ENCODE data around the gene PLP2.

The PLP2 gene

GRCh38 chrX:49214996-49215526 is 43.4 kb downstream of the PLP2 start:
- Mint-ChIP-seq H3K36me3 (ENCODE audit: low read depth) (no peaks in the 10 kb centered on the region), H3K4me3 (no peak overlapping the region), H3K27me3 (peaks cover 3% of the 10 kb centered on the region), H3K9me3 (no peaks in the 10 kb centered on the region), H3K4me1 (ENCODE audit: low read depth) (peaks cover 8% of the 10 kb centered on the region), H3K27ac (no peak overlapping the region)
- intact Hi-C loops (cut with micrococcal nuclease) = no loop called here

GRCh38 chrX:49220100-49220499 is 48.4 kb downstream of the PLP2 start:
- Mint-ChIP-seq H3K4me1 (ENCODE audit: low read depth) (peaks cover 8% of the 10 kb centered on the region), H3K36me3 (ENCODE audit: low read depth) (no peaks in the 10 kb centered on the region), H3K4me3 (no peak overlapping the region), H3K27ac (no peak overlapping the region), H3K27me3 (peaks cover 12% of the 10 kb centered on the region), H3K9me3 (no peaks in the 10 kb centered on the region)
- intact Hi-C loops (cut with micrococcal nuclease) = no loop called here

GRCh38 chrX:49221868-49222267 is 50.2 kb downstream of the PLP2 start:
- Mint-ChIP-seq H3K36me3 (ENCODE audit: low read depth) (no peaks in the 10 kb centered on the region), H3K9me3 (no peaks in the 10 kb centered on the region), H3K27me3 (peaks cover 24% of the 10 kb centered on the region), H3K4me3 (no peak overlapping the region), H3K27ac (no peak overlapping the region), H3K4me1 (ENCODE audit: low read depth) (peaks cover 8% of the 10 kb centered on the region)
- intact Hi-C loops (cut with micrococcal nuclease) = no loop called here
